PFSK-1 (cell line): ENCODE data around the gene CDHR3.

Experiments
- POLR2AphosphoS5 ChIP-seq: IDR thresholded peaks from 2 replicates; pipeline ENCODE4 v1.6.1; 2012; ENCODE audit warnings: low read depth, mild to moderate bottlenecking, control low read depth, low read length, moderate library complexity
- SIN3A ChIP-seq: IDR thresholded peaks from 2 replicates; pipeline ENCODE4 v1.6.1; 2012; ENCODE audit warnings: mild to moderate bottlenecking, low read length, moderate library complexity, borderline replicate concordance; ENCODE audit not compliant: insufficient read depth
- TF ChIP-seq, protein P1 (sequence below), 2 experiments: IDR thresholded peaks; 2 replicates each; pipeline versions ENCODE4 v1.6.1 to v1.8.0; 2011 to 2012; ENCODE audit warnings: low read depth in 2 of 2, low read length in 2 of 2, control low read depth in 1 of 2, inconsistent platforms in 1 of 2, mild to moderate bottlenecking in 1 of 2, moderate library complexity in 1 of 2; ENCODE audit not compliant: insufficient read depth in 1 of 2

- TF ChIP-seq SIN3A (no peak), POLR2AphosphoS5 (no peak)
- TF ChIP-seq, protein P1, sequence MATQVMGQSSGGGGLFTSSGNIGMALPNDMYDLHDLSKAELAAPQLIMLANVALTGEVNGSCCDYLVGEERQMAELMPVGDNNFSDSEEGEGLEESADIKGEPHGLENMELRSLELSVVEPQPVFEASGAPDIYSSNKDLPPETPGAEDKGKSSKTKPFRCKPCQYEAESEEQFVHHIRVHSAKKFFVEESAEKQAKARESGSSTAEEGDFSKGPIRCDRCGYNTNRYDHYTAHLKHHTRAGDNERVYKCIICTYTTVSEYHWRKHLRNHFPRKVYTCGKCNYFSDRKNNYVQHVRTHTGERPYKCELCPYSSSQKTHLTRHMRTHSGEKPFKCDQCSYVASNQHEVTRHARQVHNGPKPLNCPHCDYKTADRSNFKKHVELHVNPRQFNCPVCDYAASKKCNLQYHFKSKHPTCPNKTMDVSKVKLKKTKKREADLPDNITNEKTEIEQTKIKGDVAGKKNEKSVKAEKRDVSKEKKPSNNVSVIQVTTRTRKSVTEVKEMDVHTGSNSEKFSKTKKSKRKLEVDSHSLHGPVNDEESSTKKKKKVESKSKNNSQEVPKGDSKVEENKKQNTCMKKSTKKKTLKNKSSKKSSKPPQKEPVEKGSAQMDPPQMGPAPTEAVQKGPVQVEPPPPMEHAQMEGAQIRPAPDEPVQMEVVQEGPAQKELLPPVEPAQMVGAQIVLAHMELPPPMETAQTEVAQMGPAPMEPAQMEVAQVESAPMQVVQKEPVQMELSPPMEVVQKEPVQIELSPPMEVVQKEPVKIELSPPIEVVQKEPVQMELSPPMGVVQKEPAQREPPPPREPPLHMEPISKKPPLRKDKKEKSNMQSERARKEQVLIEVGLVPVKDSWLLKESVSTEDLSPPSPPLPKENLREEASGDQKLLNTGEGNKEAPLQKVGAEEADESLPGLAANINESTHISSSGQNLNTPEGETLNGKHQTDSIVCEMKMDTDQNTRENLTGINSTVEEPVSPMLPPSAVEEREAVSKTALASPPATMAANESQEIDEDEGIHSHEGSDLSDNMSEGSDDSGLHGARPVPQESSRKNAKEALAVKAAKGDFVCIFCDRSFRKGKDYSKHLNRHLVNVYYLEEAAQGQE (IDR thresholded peaks at IDR 0.05; ENCODE audit: insufficient read depth in 1 of 2, low read depth in 2 of 2, low read length in 2 of 2) = no peak
Observed at GRCh38 chr7:105975770-105976417, 12.8 kb downstream of the CDHR3 start.
